ENCODE results near the gene WNT9A.

Gene WNT9A

DNA sequence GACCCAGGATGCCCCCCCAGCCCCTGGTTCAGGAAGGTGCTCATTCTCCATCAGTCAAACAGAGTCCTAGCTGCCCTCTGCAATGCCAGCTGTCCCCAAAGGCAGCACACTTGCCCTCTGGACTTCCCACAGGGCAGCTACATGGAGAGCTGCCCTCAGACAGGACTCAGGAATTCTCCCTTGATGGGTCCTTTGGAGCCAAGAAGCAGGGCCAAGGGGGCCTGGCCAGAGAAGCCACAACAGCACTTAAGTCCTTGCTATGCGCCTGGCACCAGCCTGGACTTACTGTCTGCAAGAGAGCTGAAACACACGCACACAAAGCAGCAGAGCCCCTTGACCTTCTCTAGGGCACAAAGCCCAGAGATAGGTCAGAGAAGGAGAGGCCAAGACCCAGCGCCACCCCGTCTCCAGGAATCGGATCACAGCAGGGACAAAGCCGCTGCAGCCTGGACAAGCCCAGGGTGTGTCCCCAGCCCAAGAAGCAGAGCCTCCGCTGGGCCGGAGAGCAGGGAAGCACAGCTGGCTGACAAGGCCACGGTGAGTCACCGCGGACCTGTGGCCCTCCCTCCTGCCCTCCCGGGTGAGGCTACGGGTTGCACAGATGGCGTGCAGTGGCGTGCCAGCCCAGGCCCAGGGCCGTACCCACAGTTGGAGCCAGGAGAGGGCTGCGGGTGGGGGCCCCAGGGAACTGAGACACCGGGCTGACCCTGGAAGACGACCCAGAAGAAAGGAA lies 1.7 kb downstream of the WNT9A start:
- 0 out of 2 replicates have a peak, but pooled peaks have one; percentile 25 for TF ChIP-seq FOXM1 (IDR thresholded peaks at IDR 0.05; ENCODE audit: borderline replicate concordance, low read depth)
- no peak for TF ChIP-seq CREB1 (IDR thresholded peaks at IDR 0.05; ENCODE audit: low read depth)
- no peak for TF ChIP-seq USF1 (IDR thresholded peaks at IDR 0.05)
- TF ChIP-seq EGR1 (IDR thresholded peaks at IDR 0.05): no peak
- TF ChIP-seq EP300 (IDR thresholded peaks at IDR 0.05; ENCODE audit: borderline replicate concordance): peak; percentile 15
- TF ChIP-seq YY1 (IDR thresholded peaks at IDR 0.05; ENCODE audit: low read depth): peak; percentile 69
- TF ChIP-seq NFIC (IDR thresholded peaks at IDR 0.05): peak; percentile 42; the same call in 1 of the 2 replicates
- no peak for TF ChIP-seq CEBPB (IDR thresholded peaks at IDR 0.05)
- no peak for TF ChIP-seq RAD21 (IDR thresholded peaks at IDR 0.05; ENCODE audit: low read depth)
- TF ChIP-seq ZBTB7A (IDR thresholded peaks at IDR 0.05; ENCODE audit: low read depth): 0 out of 2 replicates have a peak, but pooled peaks have one; percentile 12
- TF ChIP-seq MAX (IDR thresholded peaks at IDR 0.05): peak; percentile 46; the same call in 1 of the 2 replicates
- TF ChIP-seq TEAD4 (IDR thresholded peaks at IDR 0.05): peak; percentile 33; the same call in 1 of the 2 replicates
- TF ChIP-seq TAF1 (IDR thresholded peaks at IDR 0.05; ENCODE audit: low read depth): peak; percentile 44
- TF ChIP-seq TCF12 (IDR thresholded peaks at IDR 0.05; ENCODE audit: low read depth): 0 out of 2 replicates have a peak, but pooled peaks have one; percentile 58
- TF ChIP-seq, protein P1, sequence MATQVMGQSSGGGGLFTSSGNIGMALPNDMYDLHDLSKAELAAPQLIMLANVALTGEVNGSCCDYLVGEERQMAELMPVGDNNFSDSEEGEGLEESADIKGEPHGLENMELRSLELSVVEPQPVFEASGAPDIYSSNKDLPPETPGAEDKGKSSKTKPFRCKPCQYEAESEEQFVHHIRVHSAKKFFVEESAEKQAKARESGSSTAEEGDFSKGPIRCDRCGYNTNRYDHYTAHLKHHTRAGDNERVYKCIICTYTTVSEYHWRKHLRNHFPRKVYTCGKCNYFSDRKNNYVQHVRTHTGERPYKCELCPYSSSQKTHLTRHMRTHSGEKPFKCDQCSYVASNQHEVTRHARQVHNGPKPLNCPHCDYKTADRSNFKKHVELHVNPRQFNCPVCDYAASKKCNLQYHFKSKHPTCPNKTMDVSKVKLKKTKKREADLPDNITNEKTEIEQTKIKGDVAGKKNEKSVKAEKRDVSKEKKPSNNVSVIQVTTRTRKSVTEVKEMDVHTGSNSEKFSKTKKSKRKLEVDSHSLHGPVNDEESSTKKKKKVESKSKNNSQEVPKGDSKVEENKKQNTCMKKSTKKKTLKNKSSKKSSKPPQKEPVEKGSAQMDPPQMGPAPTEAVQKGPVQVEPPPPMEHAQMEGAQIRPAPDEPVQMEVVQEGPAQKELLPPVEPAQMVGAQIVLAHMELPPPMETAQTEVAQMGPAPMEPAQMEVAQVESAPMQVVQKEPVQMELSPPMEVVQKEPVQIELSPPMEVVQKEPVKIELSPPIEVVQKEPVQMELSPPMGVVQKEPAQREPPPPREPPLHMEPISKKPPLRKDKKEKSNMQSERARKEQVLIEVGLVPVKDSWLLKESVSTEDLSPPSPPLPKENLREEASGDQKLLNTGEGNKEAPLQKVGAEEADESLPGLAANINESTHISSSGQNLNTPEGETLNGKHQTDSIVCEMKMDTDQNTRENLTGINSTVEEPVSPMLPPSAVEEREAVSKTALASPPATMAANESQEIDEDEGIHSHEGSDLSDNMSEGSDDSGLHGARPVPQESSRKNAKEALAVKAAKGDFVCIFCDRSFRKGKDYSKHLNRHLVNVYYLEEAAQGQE (IDR thresholded peaks at IDR 0.05; ENCODE audit: low read depth): no peak

DNA sequence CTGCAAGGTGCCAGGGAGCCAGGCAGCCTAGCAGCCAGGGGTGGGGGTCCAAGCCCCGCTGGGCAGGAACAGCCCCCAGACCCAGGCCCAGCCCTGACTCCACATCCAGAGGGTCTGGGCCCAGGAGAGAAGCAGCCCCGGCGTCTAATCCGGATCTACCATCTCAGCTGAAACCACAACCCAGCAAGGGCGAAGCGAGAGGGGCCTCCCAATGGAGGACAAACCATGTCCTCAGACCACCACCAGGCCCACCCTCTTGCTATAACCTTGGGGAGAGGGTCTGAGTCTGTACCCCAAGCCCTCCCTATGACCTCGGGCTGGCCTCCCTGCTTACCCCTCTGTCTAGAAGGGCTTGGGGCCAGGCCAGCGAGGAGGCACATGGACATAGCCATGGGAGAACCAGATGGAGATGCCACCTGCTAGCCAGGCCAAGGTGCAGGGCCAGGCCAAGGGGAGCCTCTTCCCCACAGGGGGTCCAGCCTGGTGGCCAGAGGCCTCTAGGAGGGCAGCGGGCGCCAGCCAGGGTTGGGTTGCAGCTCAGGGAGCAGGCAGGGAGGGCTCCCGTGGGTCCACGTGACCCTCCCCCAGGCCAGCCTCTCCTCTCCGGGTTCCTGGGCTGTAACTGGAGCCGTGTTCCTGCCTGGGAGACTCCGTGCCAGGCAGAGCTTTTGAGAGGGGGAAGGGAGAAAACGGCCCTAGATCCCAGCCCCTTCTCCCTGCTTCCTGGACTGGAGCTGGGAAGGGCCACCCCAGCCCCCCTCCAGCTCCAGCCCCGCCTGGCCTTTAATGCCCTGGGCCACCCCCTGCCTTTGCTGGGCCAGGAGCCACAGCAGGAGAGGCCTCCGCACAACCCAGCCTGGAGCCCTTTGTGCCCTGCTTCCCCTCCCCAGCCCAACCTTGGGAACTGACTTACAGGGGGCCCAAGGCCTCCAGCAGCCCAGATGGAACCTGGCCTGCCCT lies 2.5 kb downstream of the WNT9A start:
- TF ChIP-seq USF1 (IDR thresholded peaks at IDR 0.05): peak; percentile 93
- no peak for TF ChIP-seq YY1 (IDR thresholded peaks at IDR 0.05; ENCODE audit: low read depth)
- no peak for TF ChIP-seq CEBPB (IDR thresholded peaks at IDR 0.05)
- no peak for TF ChIP-seq TEAD4 (IDR thresholded peaks at IDR 0.05)
- TF ChIP-seq, protein P1 (IDR thresholded peaks at IDR 0.05; ENCODE audit: low read depth): no peak
- no peak for TF ChIP-seq EGR1 (IDR thresholded peaks at IDR 0.05)
- no peak; the same call in 1 of the 2 replicates for TF ChIP-seq EP300 (IDR thresholded peaks at IDR 0.05; ENCODE audit: borderline replicate concordance)
- peak; percentile 23; the same call in 1 of the 2 replicates for TF ChIP-seq NFIC (IDR thresholded peaks at IDR 0.05)
- no peak for TF ChIP-seq FOXM1 (IDR thresholded peaks at IDR 0.05; ENCODE audit: borderline replicate concordance, low read depth)
- 0 out of 2 replicates have a peak, but pooled peaks have one; percentile 18 for TF ChIP-seq TAF1 (IDR thresholded peaks at IDR 0.05; ENCODE audit: low read depth)
- 0 out of 2 replicates have a peak, but pooled peaks have one; percentile 39 for TF ChIP-seq MAX (IDR thresholded peaks at IDR 0.05)
- TF ChIP-seq TCF12 (IDR thresholded peaks at IDR 0.05; ENCODE audit: low read depth): no peak
- no peak for TF ChIP-seq CREB1 (IDR thresholded peaks at IDR 0.05; ENCODE audit: low read depth)
- TF ChIP-seq RAD21 (IDR thresholded peaks at IDR 0.05; ENCODE audit: low read depth): no peak; the same call in 1 of the 2 replicates
- no peak for TF ChIP-seq ZBTB7A (IDR thresholded peaks at IDR 0.05; ENCODE audit: low read depth)

DNA sequence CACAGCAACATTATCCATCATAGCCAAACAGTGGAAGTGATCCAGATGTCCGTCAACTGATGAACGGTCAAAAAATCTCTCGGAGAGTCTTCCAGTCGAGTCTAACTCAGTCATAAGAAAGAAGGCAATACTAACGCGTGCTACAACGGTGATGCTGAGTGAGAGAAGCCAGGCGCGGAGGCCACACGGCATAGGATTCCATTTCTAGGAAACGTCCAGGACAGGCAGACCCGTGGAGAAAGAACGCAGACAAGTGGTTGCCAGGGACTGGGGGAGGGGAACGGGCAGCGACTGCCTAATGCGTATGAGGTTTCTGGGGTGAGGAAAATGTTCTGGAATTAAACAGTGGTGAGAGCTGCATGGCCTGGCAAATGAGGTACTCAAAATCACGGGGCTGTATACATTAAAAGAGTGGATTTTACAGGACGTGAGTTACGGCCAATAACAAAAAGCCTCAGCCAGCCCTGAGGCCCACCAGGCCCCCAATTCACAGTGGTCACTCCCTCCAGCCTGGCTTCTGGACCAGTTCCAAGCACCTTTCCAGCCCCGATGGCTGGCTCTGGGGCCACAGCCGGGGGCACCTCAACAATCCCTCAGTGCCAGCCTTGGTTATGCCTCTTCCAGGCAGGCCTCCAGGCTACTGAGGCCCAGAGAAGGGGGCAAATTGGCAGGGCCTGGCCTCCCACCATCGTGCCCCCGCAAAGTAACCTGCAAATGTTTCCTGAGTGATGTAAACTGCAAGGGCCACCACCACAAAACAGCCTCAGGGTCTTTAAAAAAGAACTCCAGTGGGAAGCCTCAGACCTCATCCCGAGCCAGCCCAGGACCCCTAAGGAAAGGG lies 3.4 kb downstream of the WNT9A start:
- TF ChIP-seq TCF12 (IDR thresholded peaks at IDR 0.05; ENCODE audit: low read depth) (no peak), TAF1 (IDR thresholded peaks at IDR 0.05; ENCODE audit: low read depth) (no peak), RAD21 (IDR thresholded peaks at IDR 0.05; ENCODE audit: low read depth) (no peak), TEAD4 (IDR thresholded peaks at IDR 0.05) (no peak), USF1 (IDR thresholded peaks at IDR 0.05) (no peak), EGR1 (IDR thresholded peaks at IDR 0.05) (no peak), MAX (IDR thresholded peaks at IDR 0.05) (no peak), NFIC (IDR thresholded peaks at IDR 0.05) (no peak), ZBTB7A (IDR thresholded peaks at IDR 0.05; ENCODE audit: low read depth) (no peak)
- TF ChIP-seq, protein P1 (IDR thresholded peaks at IDR 0.05; ENCODE audit: low read depth): no peak
